Breast epithelium (tissue), 3 donors: ENCODE measurements around the gene MACROD2.

Experiments
- CTCF ChIP-seq, 3 donors: fragments of 450-650 bp; IDR thresholded peaks; one replicate each; pipeline ENCODE4 v1.5.1; 2016 to 2017; ENCODE audit warnings: antibody characterized with exemption in 3 of 3, mild to moderate bottlenecking in 3 of 3, moderate library complexity in 3 of 3
- POLR2AphosphoS5 ChIP-seq, 3 donors: sonication (generic); formaldehyde crosslinking; IDR thresholded peaks; one replicate each; pipeline ENCODE4 v1.6.1; 2017; ENCODE audit warnings: antibody characterized with exemption in 3 of 3

GRCh38 chr20:14116037-14116436, 120.7 kb downstream of the MACROD2 start:
- TF ChIP-seq POLR2AphosphoS5 (IDR thresholded peaks at IDR 0.05) (no peak), CTCF (IDR thresholded peaks at IDR 0.05) (no peak)
